Loucy (cell line): ENCODE measurements around the gene PSMD11.

Experiments
- CTCF ChIP-seq: fragments of 200-600 bp; sonication (generic); conservative IDR thresholded peaks from 2 replicates; pipeline ENCODE4 v1.5.1; 2014; ENCODE audit warnings: mild to moderate bottlenecking, antibody characterized with exemption, low read length
- EZH2phosphoT487 ChIP-seq: fragments of 200-600 bp; IDR thresholded peaks from 2 replicates; pipeline ENCODE4 v1.6.1; 2018; ENCODE audit warnings: antibody characterized with exemption, mild to moderate bottlenecking, moderate library complexity, borderline replicate concordance

DNA sequence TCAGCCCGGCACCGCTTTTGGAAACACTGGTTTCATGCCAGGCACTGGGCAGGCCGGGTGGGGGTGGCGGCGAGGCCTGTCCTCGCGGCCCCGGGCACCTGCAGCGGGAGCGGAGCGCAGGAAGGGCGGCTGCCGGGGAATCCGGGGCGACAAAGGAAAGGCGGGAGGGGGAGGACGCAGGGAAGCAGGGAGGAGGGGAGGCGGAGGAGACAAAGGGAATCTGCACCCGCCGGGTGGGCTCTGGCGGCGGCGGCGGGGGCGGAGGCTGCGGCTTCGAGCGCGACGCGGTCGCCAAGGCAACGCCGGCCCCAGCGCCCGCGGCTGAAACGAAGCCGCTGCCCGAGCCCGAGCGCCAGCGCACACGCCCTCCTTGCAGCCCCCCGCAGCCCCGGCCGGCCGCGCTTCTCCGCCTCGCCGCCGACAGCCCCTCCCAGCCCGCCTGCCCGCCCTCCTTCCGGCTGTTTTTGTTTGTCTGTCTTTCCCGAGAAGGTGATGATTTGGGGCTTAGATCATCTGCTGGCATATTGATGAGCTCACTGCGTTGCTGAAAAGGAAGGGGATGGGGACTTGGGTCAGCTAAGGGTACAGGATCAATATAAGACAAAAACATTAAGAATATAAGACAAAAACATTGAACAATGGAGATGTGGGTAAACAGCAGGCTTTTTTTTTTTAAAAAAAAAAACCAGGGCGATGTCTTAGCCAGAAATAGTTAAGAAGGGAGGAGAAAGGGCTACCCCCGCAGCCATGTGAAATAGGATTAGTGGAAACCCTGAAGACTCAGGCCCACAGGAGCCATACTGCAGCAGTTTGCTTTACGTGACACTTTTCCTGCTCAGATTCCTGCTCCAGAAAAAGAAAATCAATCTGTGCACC is 75.2 kb downstream of the PSMD11 start:
- TF ChIP-seq CTCF, result no peak
- TF ChIP-seq EZH2phosphoT487, result no peak
